WTC11 (cell line): ENCODE results near the gene TACR1. TPM values are rescaled to one million over a fixed set of nuclear protein-coding genes. Genes with fewer than 3 reads are reported as not detected.

Source experiments
- ATAC-seq: fragments of 200-7000 bp; cut with Tn5 transposase; 2 replicates; pipeline ENCODE4 v1.10.0; 2021; ENCODE audit warnings: mild to moderate bottlenecking, moderate library complexity
- CTCF ChIA-PET: fragments of 300-600 bp; sonication (Branson Sonifier 250); formaldehyde crosslinking; loops from one replicate; lab custom pipeline; 2021; ENCODE audit warnings: antibody characterized with exemption; lab: Charles Lee
- POLR2A ChIA-PET: fragments of 350-600 bp; sonication (Branson Sonifier 250); formaldehyde crosslinking; loops from one replicate; lab custom pipeline; 2021; ENCODE audit warnings: antibody characterized with exemption; lab: Charles Lee
- DNase-seq: peaks from one replicate; pipeline ENCODE4 v3.0.0; 2021; ENCODE audit warnings: low spot score
- H3K27ac Mint-ChIP-seq: 2 replicates; pipeline ENCODE4 v1.8.0; 2021; ENCODE audit warnings: mixed read lengths
- H3K27me3 Mint-ChIP-seq: 2 replicates; pipeline ENCODE4 v1.8.0; 2021; ENCODE audit warnings: low read depth, mild to moderate bottlenecking, moderate library complexity, mixed read lengths
- H3K36me3 Mint-ChIP-seq: 2 replicates; pipeline ENCODE4 v1.8.0; 2021; ENCODE audit warnings: mixed read lengths
- H3K4me1 Mint-ChIP-seq: 2 replicates; pipeline ENCODE4 v1.8.0; 2022; ENCODE audit warnings: mixed read lengths
- H3K4me3 Mint-ChIP-seq: 2 replicates; pipeline ENCODE4 v1.8.0; 2021; ENCODE audit warnings: mild to moderate bottlenecking, moderate library complexity, mixed read lengths
- H3K9me3 Mint-ChIP-seq: 2 replicates; pipeline ENCODE4 v1.8.0; 2021; ENCODE audit warnings: mixed read lengths
- ATF1 ChIP-seq: sonication (generic); formaldehyde crosslinking; IDR thresholded peaks from 2 replicates; pipeline ENCODE4 v1.8.1; 2023; ENCODE audit warnings: mild to moderate bottlenecking, moderate library complexity, missing genetic modification reagents
- ATF2 ChIP-seq: sonication (generic); formaldehyde crosslinking; IDR thresholded peaks from 2 replicates; pipeline ENCODE4 v1.8.1; 2022; ENCODE audit warnings: low read depth, missing genetic modification reagents, borderline replicate concordance
- ETV6 ChIP-seq: sonication (generic); formaldehyde crosslinking; IDR thresholded peaks from 2 replicates; pipeline ENCODE4 v1.8.1; 2022; ENCODE audit warnings: mild to moderate bottlenecking, missing genetic modification reagents
- FOXK1 ChIP-seq: sonication (generic); formaldehyde crosslinking; IDR thresholded peaks from 2 replicates; pipeline ENCODE4 v1.8.0; 2022; ENCODE audit warnings: mild to moderate bottlenecking, moderate library complexity, missing genetic modification reagents
- GABPB1 ChIP-seq: sonication (generic); formaldehyde crosslinking; IDR thresholded peaks from 2 replicates; pipeline ENCODE4 v1.8.1; 2023; ENCODE audit warnings: mild to moderate bottlenecking, missing genetic modification reagents
- GTF2I ChIP-seq: fragments of 250-450 bp; sonication (Bioruptor Pico); conservative IDR thresholded peaks from 2 replicates; pipeline ENCODE4 v1.4.0; 2021; ENCODE audit warnings: mild to moderate bottlenecking
- HMGA2 ChIP-seq: fragments of 250-450 bp; sonication (Bioruptor Pico); IDR thresholded peaks from 2 replicates; pipeline ENCODE4 v1.4.0; 2021; ENCODE audit warnings: mild to moderate bottlenecking, moderate library complexity
- MLX ChIP-seq: sonication (generic); formaldehyde crosslinking; IDR thresholded peaks from 2 replicates; pipeline ENCODE4 v1.8.1; 2023; ENCODE audit warnings: mild to moderate bottlenecking, missing genetic modification reagents, moderate library complexity
- MXD4 ChIP-seq: fragments of 250-450 bp; sonication (Bioruptor Pico); IDR thresholded peaks from 2 replicates; pipeline ENCODE4 v1.8.0; 2021; ENCODE audit warnings: mild to moderate bottlenecking, moderate library complexity, borderline replicate concordance
- NFATC4 ChIP-seq: fragments of 250-450 bp; sonication (Bioruptor Pico); IDR thresholded peaks from 2 replicates; pipeline ENCODE4 v1.9.0; 2021; ENCODE audit warnings: mild to moderate bottlenecking
- RELA ChIP-seq: sonication (generic); formaldehyde crosslinking; IDR thresholded peaks from 2 replicates; pipeline ENCODE4 v1.8.1; 2022; ENCODE audit warnings: missing genetic modification reagents, mild to moderate bottlenecking, borderline replicate concordance
- SOX15 ChIP-seq: fragments of 250-450 bp; sonication (Bioruptor Pico); IDR thresholded peaks from 2 replicates; pipeline ENCODE4 v1.9.0; 2021; ENCODE audit warnings: mild to moderate bottlenecking
- ZNF219 ChIP-seq: sonication (generic); formaldehyde crosslinking; IDR thresholded peaks from 2 replicates; pipeline ENCODE4 v1.8.0; 2023; ENCODE audit warnings: missing genetic modification reagents, mild to moderate bottlenecking, borderline replicate concordance
- ZNF232 ChIP-seq: sonication (generic); formaldehyde crosslinking; IDR thresholded peaks from 2 replicates; pipeline ENCODE4 v1.8.0; 2022; ENCODE audit warnings: mild to moderate bottlenecking, missing genetic modification reagents
- ZNF671 ChIP-seq: fragments of 250-450 bp; sonication (Bioruptor Pico); IDR thresholded peaks from 2 replicates; pipeline ENCODE4 v1.8.0; 2021; ENCODE audit warnings: mild to moderate bottlenecking
- total RNA-seq: library from RNA; stranded (reverse); gene quantifications from 3 replicates; pipeline ENCODE4 v1.2.3, GENCODE V29; 2021
- TF ChIP-seq, protein P1 (sequence below): sonication (generic); formaldehyde crosslinking; IDR thresholded peaks from 2 replicates; pipeline ENCODE4 v1.8.1; 2023; ENCODE audit warnings: mild to moderate bottlenecking, moderate library complexity, missing genetic modification reagents
- TF ChIP-seq, protein P2 (sequence below): fragments of 250-450 bp; sonication (Bioruptor Pico); IDR thresholded peaks from 2 replicates; pipeline ENCODE4 v2.1.2; 2022; ENCODE audit warnings: mild to moderate bottlenecking, moderate library complexity
- TF ChIP-seq, protein P3 (sequence below): sonication (generic); formaldehyde crosslinking; IDR thresholded peaks from 2 replicates; pipeline ENCODE4 v1.8.0; 2022; ENCODE audit warnings: missing genetic modification reagents
- TF ChIP-seq, protein P4 (sequence below): fragments of 200-600 bp; IDR thresholded peaks from 2 replicates; pipeline ENCODE4 v1.8.0; 2022; ENCODE audit warnings: antibody characterized with exemption

The TACR1 gene
- total RNA-seq, 1 experiment from 2014 or later = 0.13 TPM

DNA sequence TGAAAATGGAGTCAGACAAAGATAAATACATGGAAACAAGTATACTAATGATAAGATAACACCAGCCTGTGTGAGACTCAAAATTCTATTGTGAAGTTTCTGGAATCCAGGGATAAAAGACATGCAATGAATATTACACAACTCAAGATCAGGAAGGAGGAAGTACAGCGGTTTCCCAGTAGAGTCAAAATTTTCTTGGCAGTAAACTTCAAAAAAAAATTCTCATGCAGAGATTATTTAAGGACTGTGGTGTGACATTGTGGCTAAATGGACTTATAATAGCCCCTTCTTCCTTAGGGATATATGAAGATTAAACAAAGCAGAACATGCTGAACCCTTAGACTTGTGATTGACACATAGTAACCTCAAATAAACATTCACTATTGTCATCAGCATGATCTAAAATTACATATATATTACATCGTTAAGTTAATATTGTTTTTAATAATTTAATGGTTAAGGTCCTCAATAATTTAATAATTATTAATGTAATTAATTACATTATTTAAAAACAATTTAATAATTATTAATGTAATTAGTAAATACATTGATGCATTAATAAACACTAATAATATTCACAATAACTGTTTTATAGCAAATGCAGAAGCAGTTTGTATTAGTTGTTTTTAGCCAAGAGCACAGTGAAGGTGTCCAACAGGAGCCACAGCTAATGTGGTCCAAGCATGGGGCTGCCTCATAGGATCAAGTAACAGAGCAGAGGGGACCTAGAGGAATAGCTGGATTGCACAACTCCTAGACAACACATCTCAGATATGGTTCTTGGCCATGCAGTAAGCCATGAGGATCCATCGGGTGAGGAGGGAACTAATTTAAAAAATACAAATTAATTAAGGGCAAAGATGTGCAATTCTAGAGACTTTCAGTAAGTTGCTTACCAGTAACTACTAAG lies 163.6 kb downstream of the TACR1 start:
- no peak for ATAC-seq
- POLR2A ChIA-PET = no interaction called here

DNA sequence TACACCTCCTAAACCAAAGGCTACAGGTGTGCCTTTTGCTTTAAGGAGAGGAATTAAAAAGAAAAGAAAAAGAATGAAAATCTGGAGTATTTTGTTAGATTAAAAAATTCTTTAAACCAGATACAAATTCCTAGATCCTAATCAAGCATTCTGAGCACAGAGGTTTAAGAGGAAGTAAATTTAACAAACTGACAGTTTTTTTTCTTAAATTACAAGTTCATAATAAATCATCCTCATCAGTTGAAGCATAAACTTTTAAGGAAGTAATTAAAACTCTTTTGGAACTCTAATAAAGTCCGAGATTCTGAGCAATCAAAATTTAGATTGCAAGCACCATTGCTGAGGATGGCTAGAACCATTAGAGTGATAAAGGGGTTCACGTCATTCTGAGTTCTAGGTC lies 165.8 kb downstream of the TACR1 start:
- TF ChIP-seq ATF1 (no peak), MXD4 (CRISPR knock-in tag) (no peak), HMGA2 (CRISPR knock-in tag) (no peak), SOX15 (CRISPR knock-in tag) (no peak), GABPB1 (CRISPR knock-in tag) (no peak), GTF2I (CRISPR knock-in tag) (no peak)
- TF ChIP-seq, protein P1, sequence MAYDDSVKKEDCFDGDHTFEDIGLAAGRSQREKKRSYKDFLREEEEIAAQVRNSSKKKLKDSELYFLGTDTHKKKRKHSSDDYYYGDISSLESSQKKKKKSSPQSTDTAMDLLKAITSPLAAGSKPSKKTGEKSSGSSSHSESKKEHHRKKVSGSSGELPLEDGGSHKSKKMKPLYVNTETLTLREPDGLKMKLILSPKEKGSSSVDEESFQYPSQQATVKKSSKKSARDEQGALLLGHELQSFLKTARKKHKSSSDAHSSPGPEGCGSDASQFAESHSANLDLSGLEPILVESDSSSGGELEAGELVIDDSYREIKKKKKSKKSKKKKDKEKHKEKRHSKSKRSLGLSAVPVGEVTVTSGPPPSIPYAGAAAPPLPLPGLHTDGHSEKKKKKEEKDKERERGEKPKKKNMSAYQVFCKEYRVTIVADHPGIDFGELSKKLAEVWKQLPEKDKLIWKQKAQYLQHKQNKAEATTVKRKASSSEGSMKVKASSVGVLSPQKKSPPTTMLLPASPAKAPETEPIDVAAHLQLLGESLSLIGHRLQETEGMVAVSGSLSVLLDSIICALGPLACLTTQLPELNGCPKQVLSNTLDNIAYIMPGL = no peak
- TF ChIP-seq, all 79 proteins: peak for 0
- ATAC-seq (no peak), DNase-seq (no peak)
- POLR2A ChIA-PET = no interaction called here
- H3K27me3 Mint-ChIP-seq = no peaks in the 10 kb centered on the region; the same call in 1 of the 2 replicates
- no peaks in the 10 kb centered on the region for H3K4me1 Mint-ChIP-seq
- H3K4me3 Mint-ChIP-seq = no peak overlapping the region
- no peak overlapping the region for H3K27ac Mint-ChIP-seq
- no peaks in the 10 kb centered on the region for H3K36me3 Mint-ChIP-seq
- CTCF ChIA-PET = no interaction called here
- H3K9me3 Mint-ChIP-seq = no peaks in the 10 kb centered on the region

More for the DNA sequence above, 163.6 kb downstream of the TACR1 start:
- TF ChIP-seq HMGA2 (CRISPR knock-in tag) = peak; percentile 97
- TF ChIP-seq ZNF232 (CRISPR knock-in tag) = no peak
- no peak for TF ChIP-seq ETV6 (CRISPR knock-in tag)
- TF ChIP-seq, protein P2, sequence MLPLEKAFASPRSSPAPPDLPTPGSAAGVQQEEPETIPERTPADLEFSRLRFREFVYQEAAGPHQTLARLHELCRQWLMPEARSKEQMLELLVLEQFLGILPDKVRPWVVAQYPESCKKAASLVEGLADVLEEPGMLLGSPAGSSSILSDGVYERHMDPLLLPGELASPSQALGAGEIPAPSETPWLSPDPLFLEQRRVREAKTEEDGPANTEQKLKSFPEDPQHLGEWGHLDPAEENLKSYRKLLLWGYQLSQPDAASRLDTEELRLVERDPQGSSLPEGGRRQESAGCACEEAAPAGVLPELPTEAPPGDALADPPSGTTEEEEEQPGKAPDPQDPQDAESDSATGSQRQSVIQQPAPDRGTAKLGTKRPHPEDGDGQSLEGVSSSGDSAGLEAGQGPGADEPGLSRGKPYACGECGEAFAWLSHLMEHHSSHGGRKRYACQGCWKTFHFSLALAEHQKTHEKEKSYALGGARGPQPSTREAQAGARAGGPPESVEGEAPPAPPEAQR (CRISPR knock-in tag) = no peak
- no peak for TF ChIP-seq ATF2 (CRISPR knock-in tag)
- no peak for TF ChIP-seq ZNF671
- no peak for TF ChIP-seq ZNF219 (CRISPR knock-in tag)
- TF ChIP-seq, all 79 proteins: peak for 1
- CTCF ChIA-PET = interaction anchor here (0.6 kb wide), 1 partner anchor 28 kb away, joined by 3 read pairs; no protein-coding TSS in a partner anchor
- no peaks in the 10 kb centered on the region for H3K4me1 Mint-ChIP-seq
- H3K9me3 Mint-ChIP-seq = no peaks in the 10 kb centered on the region
- H3K27ac Mint-ChIP-seq = no peak overlapping the region
- H3K36me3 Mint-ChIP-seq = no peaks in the 10 kb centered on the region
- no peaks in the 10 kb centered on the region for H3K27me3 Mint-ChIP-seq
- DNase-seq = no peak
- H3K4me3 Mint-ChIP-seq = no peak overlapping the region

GRCh38 chr2:75031906-75032803 lies 167.2 kb downstream of the TACR1 start:
- Mint-ChIP-seq H3K4me1 (no peaks in the 10 kb centered on the region), H3K27ac (no peak overlapping the region), H3K9me3 (no peaks in the 10 kb centered on the region), H3K36me3 (no peaks in the 10 kb centered on the region), H3K4me3 (no peak overlapping the region), H3K27me3 (no peaks in the 10 kb centered on the region; the same call in 1 of the 2 replicates)
- ChIA-PET CTCF (no interaction called here), POLR2A (no interaction called here)
- ATAC-seq (no peak), DNase-seq (no peak)
- TF ChIP-seq MLX (no peak), SOX15 (CRISPR knock-in tag) (no peak), RELA (CRISPR knock-in tag) (no peak), FOXK1 (CRISPR knock-in tag) (no peak), GTF2I (CRISPR knock-in tag) (no peak), NFATC4 (CRISPR knock-in tag) (no peak)
- TF ChIP-seq, protein P3, sequence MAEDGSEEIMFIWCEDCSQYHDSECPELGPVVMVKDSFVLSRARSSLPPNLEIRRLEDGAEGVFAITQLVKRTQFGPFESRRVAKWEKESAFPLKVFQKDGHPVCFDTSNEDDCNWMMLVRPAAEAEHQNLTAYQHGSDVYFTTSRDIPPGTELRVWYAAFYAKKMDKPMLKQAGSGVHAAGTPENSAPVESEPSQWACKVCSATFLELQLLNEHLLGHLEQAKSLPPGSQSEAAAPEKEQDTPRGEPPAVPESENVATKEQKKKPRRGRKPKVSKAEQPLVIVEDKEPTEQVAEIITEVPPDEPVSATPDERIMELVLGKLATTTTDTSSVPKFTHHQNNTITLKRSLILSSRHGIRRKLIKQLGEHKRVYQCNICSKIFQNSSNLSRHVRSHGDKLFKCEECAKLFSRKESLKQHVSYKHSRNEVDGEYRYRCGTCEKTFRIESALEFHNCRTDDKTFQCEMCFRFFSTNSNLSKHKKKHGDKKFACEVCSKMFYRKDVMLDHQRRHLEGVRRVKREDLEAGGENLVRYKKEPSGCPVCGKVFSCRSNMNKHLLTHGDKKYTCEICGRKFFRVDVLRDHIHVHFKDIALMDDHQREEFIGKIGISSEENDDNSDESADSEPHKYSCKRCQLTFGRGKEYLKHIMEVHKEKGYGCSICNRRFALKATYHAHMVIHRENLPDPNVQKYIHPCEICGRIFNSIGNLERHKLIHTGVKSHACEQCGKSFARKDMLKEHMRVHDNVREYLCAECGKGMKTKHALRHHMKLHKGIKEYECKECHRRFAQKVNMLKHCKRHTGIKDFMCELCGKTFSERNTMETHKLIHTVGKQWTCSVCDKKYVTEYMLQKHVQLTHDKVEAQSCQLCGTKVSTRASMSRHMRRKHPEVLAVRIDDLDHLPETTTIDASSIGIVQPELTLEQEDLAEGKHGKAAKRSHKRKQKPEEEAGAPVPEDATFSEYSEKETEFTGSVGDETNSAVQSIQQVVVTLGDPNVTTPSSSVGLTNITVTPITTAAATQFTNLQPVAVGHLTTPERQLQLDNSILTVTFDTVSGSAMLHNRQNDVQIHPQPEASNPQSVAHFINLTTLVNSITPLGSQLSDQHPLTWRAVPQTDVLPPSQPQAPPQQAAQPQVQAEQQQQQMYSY (CRISPR knock-in tag) = no peak
- TF ChIP-seq, protein P4, sequence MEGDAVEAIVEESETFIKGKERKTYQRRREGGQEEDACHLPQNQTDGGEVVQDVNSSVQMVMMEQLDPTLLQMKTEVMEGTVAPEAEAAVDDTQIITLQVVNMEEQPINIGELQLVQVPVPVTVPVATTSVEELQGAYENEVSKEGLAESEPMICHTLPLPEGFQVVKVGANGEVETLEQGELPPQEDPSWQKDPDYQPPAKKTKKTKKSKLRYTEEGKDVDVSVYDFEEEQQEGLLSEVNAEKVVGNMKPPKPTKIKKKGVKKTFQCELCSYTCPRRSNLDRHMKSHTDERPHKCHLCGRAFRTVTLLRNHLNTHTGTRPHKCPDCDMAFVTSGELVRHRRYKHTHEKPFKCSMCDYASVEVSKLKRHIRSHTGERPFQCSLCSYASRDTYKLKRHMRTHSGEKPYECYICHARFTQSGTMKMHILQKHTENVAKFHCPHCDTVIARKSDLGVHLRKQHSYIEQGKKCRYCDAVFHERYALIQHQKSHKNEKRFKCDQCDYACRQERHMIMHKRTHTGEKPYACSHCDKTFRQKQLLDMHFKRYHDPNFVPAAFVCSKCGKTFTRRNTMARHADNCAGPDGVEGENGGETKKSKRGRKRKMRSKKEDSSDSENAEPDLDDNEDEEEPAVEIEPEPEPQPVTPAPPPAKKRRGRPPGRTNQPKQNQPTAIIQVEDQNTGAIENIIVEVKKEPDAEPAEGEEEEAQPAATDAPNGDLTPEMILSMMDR = no peak
